Frontal cortex (tissue), 4 donors: Measurements from ENCODE around the gene POM121C. TPM values are rescaled to one million over a fixed set of nuclear protein-coding genes. Genes with fewer than 3 reads are reported as not detected.
"Not testable (repeated sequence)": the region's sequence is repeated elsewhere in the genome, so short reads cannot be mapped to it uniquely, and the experiment has no call there.

Experiments
- DNase-seq, 2 donors: peaks; one replicate each; pipeline ENCODE4 v3.0.0; 2012; ENCODE audit warnings: low spot score in 2 of 2
- FAIRE-seq: peaks from 2 replicates; lab custom pipeline; 2012; peaks lifted over from hg19 to GRCh38; lab: Jason Lieb, UNC
- small RNA-seq: library from RNA; depleted of rRNA; stranded (forward); fragments of <200 nt; gene quantifications from one replicate; pipeline ENCODE3, GENCODE V24; 2014
- total RNA-seq: library from RNA; depleted of rRNA; stranded (reverse); fragments of >200 nt; gene quantifications from one replicate; pipeline ENCODE4 v1.2.3, GENCODE V29; 2014
- donor health status: control.
- donor health status: control.
- donor health status: control.

Gene POM121C
- total RNA-seq, 1 donor from 2014 or later = 14.3 TPM

- FAIRE-seq, DNase-seq: not testable (repeated sequence)
These were observed 85.5 kb downstream of the POM121C start for GRCh38 chr7:75400575-75400974.

GRCh38 chr7:75398771-75399700, 87.1 kb downstream of the POM121C start:
- not testable (repeated sequence) for FAIRE-seq, DNase-seq

- not testable (repeated sequence) for DNase-seq, FAIRE-seq
These were observed 88.2 kb downstream of the POM121C start for GRCh38 chr7:75397865-75398264.

GRCh38 chr7:75395329-75395728, 90.8 kb downstream of the POM121C start, which contains the start of gene TRIM73:
Gene TRIM73, plus strand, starts transcription at chr7:75395629. Its CDS starts 3,305 bp downstream, at chr7:75398934.
- not testable (repeated sequence) for DNase-seq, FAIRE-seq

GRCh38 chr7:75393194-75393593, 92.9 kb downstream of the POM121C start:
- FAIRE-seq, DNase-seq: not testable (repeated sequence)

GRCh38 chr7:75374519-75375317, 111.4 kb downstream of the POM121C start:
- FAIRE-seq = not testable (repeated sequence)

GRCh38 chr7:75374144-75374518, 112.0 kb downstream of the POM121C start:
- DNase-seq, FAIRE-seq: not testable (repeated sequence)

More at GRCh38 chr7:75374519-75375317, 111.4 kb downstream of the POM121C start:
- not testable (repeated sequence) for DNase-seq

- not testable (repeated sequence) for DNase-seq, FAIRE-seq
These were observed 118.8 kb downstream of the POM121C start for GRCh38 chr7:75367313-75367712.

Small RNA genes within 50 kb of the gene (small RNA-seq; reads per million reads assigned to genes)
- gene AC211429.1 (not detected), gene RF00019 (not detected)

Other genes starting within 250 kb of the POM121C start
- gene TRIM73, start 90.7 kb downstream of the POM121C start, total RNA-seq = 2.9 TPM
- gene SPDYE5, start 6.0 kb upstream of the POM121C start, total RNA-seq = not detected